ENCODE measurements around the gene RSRC1. TPM values are rescaled to one million over a fixed set of nuclear protein-coding genes. Genes with fewer than 3 reads are reported as not detected.
"Not testable (repeated sequence)": the region's sequence is repeated elsewhere in the genome, so short reads cannot be mapped to it uniquely, and the experiment has no call there.

The RSRC1 gene
- total RNA-seq, 1 donor from 2014 or later: 77.9 TPM

DNA sequence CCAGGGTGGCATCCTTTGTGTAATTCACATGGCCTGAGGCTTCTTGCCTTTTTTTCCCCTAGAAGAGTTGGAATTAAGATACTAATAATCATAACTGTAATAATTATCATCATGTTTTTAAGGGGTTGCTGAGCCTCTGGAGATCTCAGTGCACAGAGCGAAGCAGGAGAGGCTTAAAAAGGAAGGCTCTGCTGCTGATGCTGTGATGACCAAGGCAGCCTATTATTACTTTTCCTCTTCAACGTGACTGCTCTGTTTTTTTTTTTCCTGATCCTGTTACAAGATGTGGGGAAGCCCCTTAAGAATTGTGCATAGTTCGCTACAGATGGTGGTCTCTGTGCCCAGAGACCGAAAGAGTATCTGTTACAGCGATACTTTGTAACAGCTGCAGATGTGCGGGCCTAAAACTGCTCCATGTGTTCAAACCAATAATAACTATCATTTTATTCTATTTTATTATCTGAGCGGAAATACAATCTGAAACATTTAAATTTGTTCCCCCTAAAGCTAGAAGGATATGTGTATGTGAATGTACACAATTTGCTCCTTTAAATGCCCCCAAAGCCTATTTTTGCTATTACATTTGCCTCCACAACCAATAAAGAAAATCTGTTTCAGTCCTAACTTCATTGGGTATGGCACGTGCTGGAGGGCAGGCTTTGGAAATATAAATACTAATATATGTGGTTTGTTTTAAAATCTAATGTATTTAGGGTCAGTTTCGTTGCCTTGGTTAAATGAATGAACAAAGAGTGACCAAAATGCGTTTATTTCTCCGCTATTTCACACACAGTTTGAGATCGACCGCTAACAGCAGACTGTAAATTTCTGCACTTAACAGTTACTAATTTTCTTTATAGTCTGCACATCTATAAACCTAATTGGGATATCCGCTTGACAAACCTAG, 8.3 kb upstream of the RSRC1 start:
- DNase-seq (ENCODE audit: low read depth): no peak

GRCh38 chr3:158102242-158103080, 7.4 kb upstream of the RSRC1 start:
- no peak for DNase-seq (ENCODE audit: low read depth)

GRCh38 chr3:158103081-158103886, 6.6 kb upstream of the RSRC1 start:
- no peak for DNase-seq (ENCODE audit: low read depth)

- no peak for DNase-seq (ENCODE audit: low read depth)
These were observed 6.0 kb upstream of the RSRC1 start for GRCh38 chr3:158103887-158104327.

- no peak for DNase-seq (ENCODE audit: low read depth)
These were observed 5.4 kb upstream of the RSRC1 start for GRCh38 chr3:158104431-158104921.

DNA sequence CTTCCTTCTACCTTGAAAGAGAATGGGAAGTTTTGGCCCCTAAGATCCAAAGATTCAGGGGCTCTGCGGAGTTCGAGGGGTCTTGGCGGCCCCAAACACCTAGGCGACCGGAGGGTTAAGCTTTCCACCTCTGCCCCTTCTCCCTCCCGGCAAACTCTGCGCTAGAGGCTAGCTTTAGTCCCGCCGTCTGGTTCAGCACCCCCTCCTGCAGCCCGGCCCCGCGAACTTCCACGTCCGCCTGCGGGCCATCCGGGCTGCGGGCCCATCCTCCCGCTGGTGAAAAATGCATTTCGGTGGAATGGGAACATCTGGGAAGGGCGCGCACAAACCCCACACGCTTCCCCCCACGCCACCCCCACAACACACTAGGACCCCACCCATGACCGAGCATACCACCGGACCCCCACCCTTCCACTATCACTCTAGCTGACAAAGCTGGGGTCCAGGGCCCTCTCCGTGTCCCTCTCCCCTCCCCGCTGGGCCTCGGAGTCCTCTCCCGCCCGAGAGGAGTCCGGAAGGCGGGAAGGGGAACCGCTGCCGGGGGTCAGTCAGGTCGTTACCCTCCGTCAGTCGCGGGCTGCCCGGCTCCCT, 4.7 kb upstream of the RSRC1 start:
- no peak for DNase-seq (ENCODE audit: low read depth)

DNA sequence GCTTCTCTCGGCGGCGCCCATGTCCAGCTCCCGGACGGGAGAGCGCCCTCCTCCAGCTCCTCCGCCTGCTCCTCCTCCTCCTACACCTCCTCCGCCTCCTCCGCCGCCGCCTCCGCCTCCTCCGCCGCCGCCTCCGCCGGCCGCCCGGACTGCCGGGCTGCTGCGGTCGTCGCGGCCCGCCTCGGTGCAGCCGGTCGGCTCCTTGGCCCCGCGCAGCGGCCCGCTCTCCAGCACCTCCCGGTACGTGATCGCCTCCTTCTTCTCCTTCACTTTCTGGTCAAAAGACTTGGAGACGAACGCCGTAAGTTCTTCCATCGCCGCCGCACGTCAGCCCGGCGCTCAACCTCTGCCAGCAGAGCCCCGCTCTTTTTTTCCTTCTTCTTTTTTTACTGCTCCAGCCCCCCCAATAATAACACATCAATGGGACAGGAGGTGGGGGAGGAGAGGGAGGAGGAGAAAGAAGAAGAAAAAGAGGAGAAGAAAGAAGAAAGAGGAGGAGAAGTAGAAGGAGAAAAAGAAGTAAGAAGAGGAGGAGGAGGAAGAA, 4.1 kb upstream of the RSRC1 start:
- no peak for DNase-seq (ENCODE audit: low read depth)

GRCh38 chr3:158106766-158107471, 3.0 kb upstream of the RSRC1 start:
- no peak for DNase-seq (ENCODE audit: low read depth)

DNA sequence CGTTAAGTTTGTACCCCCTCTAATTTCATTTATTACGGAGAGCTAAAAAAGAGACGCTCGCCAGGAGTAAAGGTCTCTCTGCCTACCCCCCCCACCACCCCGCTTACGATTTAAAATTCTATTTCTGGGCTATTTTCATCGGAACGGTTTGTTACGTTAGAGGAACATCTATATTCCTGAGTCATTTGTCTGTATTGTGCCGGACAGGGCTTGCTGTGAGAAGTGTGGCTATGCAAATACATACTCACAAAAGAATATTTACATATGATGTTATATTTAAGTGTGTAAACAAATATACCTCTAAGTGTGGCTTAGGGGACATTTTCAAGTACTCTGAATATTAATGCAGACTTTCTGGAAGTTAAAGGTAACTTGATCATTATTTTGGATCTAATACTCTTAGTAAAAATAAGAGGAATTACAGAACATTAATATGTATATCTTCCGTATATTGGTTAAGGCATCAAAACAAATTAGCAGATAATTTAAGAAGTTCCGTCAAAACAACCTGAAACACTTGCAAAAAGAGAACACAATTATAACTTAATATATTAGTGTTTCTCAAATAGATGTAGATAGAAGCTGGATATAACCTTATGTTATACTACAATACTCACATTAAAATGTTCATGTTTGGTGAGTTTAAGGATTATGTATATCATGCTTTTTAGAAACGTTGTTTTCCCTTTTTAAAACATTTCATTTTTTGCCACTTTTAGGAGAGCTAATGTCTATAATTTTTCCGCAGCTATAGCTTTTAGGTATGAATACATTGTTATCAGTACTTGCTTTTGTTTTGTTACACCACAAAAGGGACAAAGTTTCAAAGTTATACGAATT, 2.1 kb upstream of the RSRC1 start:
- no peak for DNase-seq (ENCODE audit: low read depth)

GRCh38 chr3:158108445-158108985, 1.4 kb upstream of the RSRC1 start:
- DNase-seq (ENCODE audit: low read depth): no peak

- no peak for DNase-seq (ENCODE audit: low read depth)
These were observed 540 bp upstream of the RSRC1 start for GRCh38 chr3:158109295-158109803.

DNA sequence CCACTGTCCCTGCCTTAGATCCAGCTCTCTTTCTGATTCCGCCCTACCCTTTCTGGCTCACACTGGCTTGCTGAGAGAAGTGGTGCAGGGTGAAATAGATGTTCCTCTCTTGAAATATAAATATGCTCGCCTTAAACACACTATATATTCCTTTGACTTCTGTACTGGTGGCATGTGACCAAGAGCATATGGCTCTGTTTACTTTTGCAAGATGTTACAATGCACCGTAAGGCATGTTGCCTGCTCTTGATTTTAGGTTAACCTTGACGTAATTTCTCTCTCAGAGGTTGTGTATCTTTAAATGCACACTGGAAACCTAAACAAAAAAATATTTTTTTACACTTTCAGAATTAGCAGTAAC, 749 bp downstream of the RSRC1 start:
- DNase-seq (ENCODE audit: low read depth): no peak

DNA sequence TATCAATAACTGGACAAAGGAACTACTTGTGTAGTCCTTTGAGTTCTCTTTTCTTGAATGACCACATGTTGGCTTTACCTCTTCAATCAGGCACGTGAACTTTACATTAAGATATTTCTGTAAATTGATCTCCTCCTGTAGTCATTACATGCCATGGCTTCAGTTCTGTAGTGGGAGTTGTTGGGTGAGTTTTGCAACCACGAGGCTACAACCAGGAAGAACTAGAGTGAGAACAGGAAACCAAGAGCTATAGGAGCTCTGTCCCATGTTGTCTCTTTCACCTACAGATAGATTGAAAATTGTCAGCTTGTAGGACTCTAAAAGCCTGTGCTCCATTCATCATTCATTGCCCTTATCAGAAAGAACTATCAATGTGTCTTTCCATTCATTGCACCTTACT, 2.0 kb downstream of the RSRC1 start:
- no peak for DNase-seq (ENCODE audit: low read depth)

DNA sequence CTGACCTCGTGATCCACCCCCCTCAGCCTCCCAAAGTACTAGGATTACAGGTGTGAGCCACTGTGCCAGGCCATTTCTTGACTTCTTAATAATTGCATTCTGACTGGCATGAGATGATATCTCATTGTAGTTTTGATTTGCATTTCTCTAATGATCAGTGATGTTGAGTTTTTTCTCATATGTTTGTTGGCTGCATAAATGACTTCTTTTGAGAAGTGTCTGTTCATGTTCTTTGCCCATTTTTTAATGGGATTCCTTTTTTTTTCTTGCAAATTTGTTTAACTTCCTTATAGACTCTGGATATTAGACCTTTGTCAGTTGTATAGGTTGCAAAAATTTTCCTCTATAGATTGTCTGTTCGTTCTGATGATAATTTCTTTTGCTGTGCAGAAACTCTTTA, 3.7 kb downstream of the RSRC1 start:
- DNase-seq (ENCODE audit: low read depth): not testable (repeated sequence)

DNA sequence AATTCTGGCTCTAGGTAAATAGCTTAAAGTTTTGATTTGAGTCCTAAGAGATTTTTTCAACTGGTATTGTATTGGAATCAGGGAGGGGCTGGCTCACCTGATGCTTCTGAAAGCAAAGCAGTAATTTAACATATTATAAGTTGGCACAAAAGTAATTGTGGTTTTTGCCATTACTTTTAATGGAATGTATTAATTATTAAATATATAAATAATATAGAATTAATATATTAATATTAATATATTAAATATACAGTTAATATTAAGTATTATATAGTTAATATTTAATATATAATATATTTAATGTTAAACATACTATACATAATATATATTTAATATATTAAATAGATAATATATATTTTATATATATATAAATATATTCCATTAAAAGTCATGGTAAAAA, 10.4 kb downstream of the RSRC1 start:
- DNase-seq (ENCODE audit: low read depth): no peak

DNA sequence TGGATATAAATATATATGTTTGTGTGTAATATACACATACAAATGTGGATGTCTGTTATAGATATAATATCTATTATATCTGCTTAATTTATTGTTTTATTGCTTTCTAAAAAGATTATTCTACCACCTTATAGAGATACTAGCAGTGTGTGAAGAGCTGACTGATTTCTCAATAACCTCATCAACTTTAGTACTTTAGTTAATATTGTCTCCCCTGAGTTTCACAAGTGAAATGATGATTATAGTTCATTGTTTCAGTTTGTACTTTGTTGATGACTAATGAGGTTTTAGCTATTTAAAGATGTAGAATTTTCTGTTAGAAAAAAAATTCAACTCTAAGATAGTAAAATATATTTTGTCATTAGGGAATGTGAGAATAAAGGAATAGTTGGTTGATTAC, 11.4 kb downstream of the RSRC1 start:
- no peak for DNase-seq (ENCODE audit: low read depth)

DNA sequence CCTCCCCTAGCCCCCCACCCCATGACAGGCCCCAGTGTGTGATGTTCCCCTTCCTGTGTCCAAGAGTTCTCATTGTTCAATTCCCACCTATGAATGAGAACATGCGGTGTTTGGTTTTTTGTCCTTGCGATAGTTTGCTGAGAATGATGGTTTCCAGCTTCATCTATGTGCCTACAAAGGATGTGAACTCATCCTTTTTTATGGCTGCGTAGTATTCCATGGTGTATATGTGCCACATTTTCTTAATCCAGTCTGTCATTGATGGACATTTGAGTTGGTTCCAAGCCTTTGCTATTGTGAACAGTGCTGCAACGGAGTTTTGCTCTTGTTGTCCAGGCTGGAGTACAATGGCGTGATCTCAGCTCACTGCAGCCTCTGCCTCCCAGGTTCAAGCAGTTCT, 12.8 kb downstream of the RSRC1 start:
- DNase-seq (ENCODE audit: low read depth): not testable (repeated sequence)

DNA sequence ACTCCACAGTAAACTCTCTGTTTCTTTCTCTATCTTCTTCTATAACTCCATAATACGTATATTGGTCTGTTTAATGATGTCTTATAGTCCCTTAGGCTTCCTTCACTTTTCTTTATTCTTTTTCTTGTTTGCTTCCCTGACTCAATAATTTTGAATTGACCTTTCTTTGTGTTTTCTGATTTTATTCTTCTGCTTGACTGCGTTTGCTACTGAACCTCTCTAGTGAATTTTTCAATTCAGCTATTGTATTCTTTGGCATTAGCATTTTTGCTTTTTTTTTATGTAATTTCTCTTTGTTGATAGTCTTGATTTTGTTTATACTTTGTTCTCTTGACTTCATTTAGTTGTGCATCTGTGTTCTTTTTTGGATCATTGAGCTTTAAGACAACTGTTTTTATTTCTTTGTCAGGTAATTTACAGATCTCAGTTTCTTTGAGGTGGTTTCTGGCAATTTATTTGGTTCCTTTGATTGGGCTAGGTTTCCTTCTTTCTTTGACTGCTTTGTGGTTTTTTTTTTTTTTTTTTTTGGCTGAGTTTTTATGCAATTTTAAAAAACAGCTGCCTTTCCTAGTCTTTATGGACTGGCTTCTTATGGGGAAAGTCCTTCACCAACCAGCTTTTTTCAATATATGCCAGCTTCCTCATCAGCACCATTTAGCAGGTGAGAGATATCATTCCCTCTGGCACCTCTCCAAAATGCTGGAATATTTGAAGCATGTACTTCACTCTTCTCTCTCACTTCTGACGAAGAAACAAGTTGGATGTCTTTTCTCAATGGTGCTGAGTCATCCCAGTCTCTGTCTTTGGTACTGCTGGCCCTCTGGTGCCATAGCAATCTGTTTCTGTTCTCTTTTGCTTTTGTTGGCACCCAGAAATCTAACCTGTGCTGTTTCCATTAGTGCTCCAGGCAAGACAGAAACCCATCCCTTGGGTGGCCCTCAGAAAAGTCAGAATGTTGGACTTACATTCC, 17.6 kb downstream of the RSRC1 start:
- no peak for DNase-seq (ENCODE audit: low read depth)
